ENCODE data around the gene OR10A3. TPM values are rescaled to one million over a fixed set of nuclear protein-coding genes. Genes with fewer than 3 reads are reported as not detected.
"Not testable (repeated sequence)": the region's sequence is repeated elsewhere in the genome, so short reads cannot be mapped to it uniquely, and the experiment has no call there.

The OR10A3 gene
- polyA plus RNA-seq, result 0.04 TPM
- long read RNA-seq, donor 1, result 0 reads
- long read RNA-seq, donor 2, result 0 reads
- long read RNA-seq, donor 3, result 0 reads
- long read RNA-seq, donor 4, result 0 reads
- long read RNA-seq, donor 5, result 0 reads
- long read RNA-seq, donor 6, result 0 reads
- long read RNA-seq, donor 7, result 0 reads
- long read RNA-seq, donor 8, partial matches to known transcripts, result 0 of 1 reads
- long read RNA-seq, donor 8, other reads (novel, unspliced or antisense), result 0 of 1 reads
- long read RNA-seq, donor 9, result 0 reads
- long read RNA-seq, donor 10, result 0 reads
- long read RNA-seq, donor 11, result 0 reads

GRCh38 chr11:7941608-7942007 is at the start of gene OR10A3:
OR10A3 (minus strand) TSS chr11:7941708; CDS start chr11:7939520, 2,188 bp downstream.
- H3K4me3 ChIP-seq (ENCODE audit: low read length), result no peak within 1 kb of the TSS
- H3K4me1 ChIP-seq (ENCODE audit: control insufficient read depth, insufficient read depth, low read length), result no peaks in the 10 kb centered on the region
- no peak for DNase-seq
- no CpG with 5 or more reads among the region's 2 CpGs for WGBS (ENCODE audit: insufficient coverage, low lambda C conversion rate)
- no peaks in the 10 kb centered on the region for H3K27me3 ChIP-seq (ENCODE audit: control insufficient read depth, insufficient read depth, low read length)
- no peak within 1 kb of the TSS for H3K27ac ChIP-seq (ENCODE audit: low read length)
- no peaks in the 10 kb centered on the region for H3K36me3 ChIP-seq (ENCODE audit: control insufficient read depth, insufficient read depth, low read length)
- H3K9me3 ChIP-seq (ENCODE audit: control insufficient read depth, low read depth, low read length), result peaks cover 7% of the 10 kb centered on the region

- DNase-seq; H3K27me3 ChIP-seq (ENCODE audit: control insufficient read depth, insufficient read depth, low read length); H3K27ac ChIP-seq (ENCODE audit: low read length); H3K9me3 ChIP-seq (ENCODE audit: control insufficient read depth, low read depth, low read length): not testable (repeated sequence)
- Histone ChIP-seq H3K4me1 (ENCODE audit: control insufficient read depth, insufficient read depth, low read length) (peaks cover 12% of the 10 kb centered on the region), H3K36me3 (ENCODE audit: control insufficient read depth, insufficient read depth, low read length) (peaks cover 18% of the 10 kb centered on the region), H3K4me3 (ENCODE audit: low read length) (peak overlapping the region; percentile 54)
- 0% methylated on average over 1 of the region's 13 CpGs for WGBS (ENCODE audit: insufficient coverage, low lambda C conversion rate)
These were observed 46.0 kb upstream of the OR10A3 start for GRCh38 chr11:7987560-7987883.

GRCh38 chr11:7986768-7987559 is 45.5 kb upstream of the OR10A3 start, which contains the start of gene EIF3F:
EIF3F (plus strand) TSS chr11:7987337; CDS start chr11:7987353, 16 bp downstream.
- Histone ChIP-seq H3K27ac (ENCODE audit: low read length) (no peak within 1 kb of the TSS), H3K36me3 (ENCODE audit: control insufficient read depth, insufficient read depth, low read length) (peaks cover 12% of the 10 kb centered on the region), H3K9me3 (ENCODE audit: control insufficient read depth, low read depth, low read length) (no peaks in the 10 kb centered on the region), H3K27me3 (ENCODE audit: control insufficient read depth, insufficient read depth, low read length) (no peaks in the 10 kb centered on the region), H3K4me1 (ENCODE audit: control insufficient read depth, insufficient read depth, low read length) (peaks cover 12% of the 10 kb centered on the region), H3K4me3 (ENCODE audit: low read length) (peak within 1 kb of the TSS; percentile 54)
- no CpG with 5 or more reads among the region's 47 CpGs for WGBS (ENCODE audit: insufficient coverage, low lambda C conversion rate)
- peak; percentile 98 to 99 for DNase-seq

GRCh38 chr11:7983832-7984590 is 42.5 kb upstream of the OR10A3 start:
- Histone ChIP-seq H3K27ac (ENCODE audit: low read length) (no peak overlapping the region), H3K36me3 (ENCODE audit: control insufficient read depth, insufficient read depth, low read length) (peaks cover 2% of the 10 kb centered on the region), H3K4me3 (ENCODE audit: low read length) (no peak overlapping the region), H3K9me3 (ENCODE audit: control insufficient read depth, low read depth, low read length) (no peaks in the 10 kb centered on the region), H3K4me1 (ENCODE audit: control insufficient read depth, insufficient read depth, low read length) (peaks cover 12% of the 10 kb centered on the region), H3K27me3 (ENCODE audit: control insufficient read depth, insufficient read depth, low read length) (no peaks in the 10 kb centered on the region)
- no peak for DNase-seq
- no CpG with 5 or more reads among the region's 7 CpGs for WGBS (ENCODE audit: insufficient coverage, low lambda C conversion rate)

- Histone ChIP-seq H3K27ac (ENCODE audit: low read length) (no peak overlapping the region), H3K36me3 (ENCODE audit: control insufficient read depth, insufficient read depth, low read length) (no peaks in the 10 kb centered on the region), H3K27me3 (ENCODE audit: control insufficient read depth, insufficient read depth, low read length) (no peaks in the 10 kb centered on the region), H3K4me3 (ENCODE audit: low read length) (no peak overlapping the region), H3K9me3 (ENCODE audit: control insufficient read depth, low read depth, low read length) (no peaks in the 10 kb centered on the region), H3K4me1 (ENCODE audit: control insufficient read depth, insufficient read depth, low read length) (peaks cover 3% of the 10 kb centered on the region)
- WGBS (ENCODE audit: insufficient coverage, low lambda C conversion rate), result no CpG with 5 or more reads among the region's 1 CpG
- no peak for DNase-seq
These were observed 41.1 kb upstream of the OR10A3 start for GRCh38 chr11:7982582-7983119.

- Histone ChIP-seq H3K27ac (ENCODE audit: low read length) (no peak overlapping the region), H3K9me3 (ENCODE audit: control insufficient read depth, low read depth, low read length) (no peaks in the 10 kb centered on the region), H3K4me1 (ENCODE audit: control insufficient read depth, insufficient read depth, low read length) (peaks cover 2% of the 10 kb centered on the region), H3K4me3 (ENCODE audit: low read length) (no peak overlapping the region), H3K27me3 (ENCODE audit: control insufficient read depth, insufficient read depth, low read length) (no peaks in the 10 kb centered on the region), H3K36me3 (ENCODE audit: control insufficient read depth, insufficient read depth, low read length) (no peaks in the 10 kb centered on the region)
- no peak for DNase-seq
- no CpG with 5 or more reads among the region's 1 CpG for WGBS (ENCODE audit: insufficient coverage, low lambda C conversion rate)
These were observed 40.2 kb upstream of the OR10A3 start for GRCh38 chr11:7981619-7982157.

- Histone ChIP-seq H3K4me1 (ENCODE audit: control insufficient read depth, insufficient read depth, low read length) (no peaks in the 10 kb centered on the region), H3K27ac (ENCODE audit: low read length) (no peak overlapping the region), H3K27me3 (ENCODE audit: control insufficient read depth, insufficient read depth, low read length) (no peaks in the 10 kb centered on the region), H3K36me3 (ENCODE audit: control insufficient read depth, insufficient read depth, low read length) (no peaks in the 10 kb centered on the region), H3K9me3 (ENCODE audit: control insufficient read depth, low read depth, low read length) (no peaks in the 10 kb centered on the region), H3K4me3 (ENCODE audit: low read length) (no peak overlapping the region)
- WGBS (ENCODE audit: insufficient coverage, low lambda C conversion rate), result 70% methylated on average over 5 of the region's 5 CpGs
- no peak for DNase-seq
These were observed 35.9 kb upstream of the OR10A3 start for GRCh38 chr11:7977232-7977917.

GRCh38 chr11:7974668-7975067 is 33.2 kb upstream of the OR10A3 start:
- Histone ChIP-seq H3K4me3 (ENCODE audit: low read length) (no peak overlapping the region), H3K9me3 (ENCODE audit: control insufficient read depth, low read depth, low read length) (no peaks in the 10 kb centered on the region), H3K27ac (ENCODE audit: low read length) (no peak overlapping the region), H3K27me3 (ENCODE audit: control insufficient read depth, insufficient read depth, low read length) (peaks cover 4% of the 10 kb centered on the region), H3K4me1 (ENCODE audit: control insufficient read depth, insufficient read depth, low read length) (no peaks in the 10 kb centered on the region), H3K36me3 (ENCODE audit: control insufficient read depth, insufficient read depth, low read length) (no peaks in the 10 kb centered on the region)
- no CpG with 5 or more reads among the region's 2 CpGs for whole genome bisulfite sequencing (ENCODE audit: insufficient coverage, low lambda C conversion rate)
- DNase-seq, result no peak

GRCh38 chr11:7973011-7973410 is 31.5 kb upstream of the OR10A3 start:
- H3K36me3 ChIP-seq (ENCODE audit: control insufficient read depth, insufficient read depth, low read length), result no peaks in the 10 kb centered on the region
- DNase-seq, result no peak
- 91% methylated on average over 4 of the region's 5 CpGs for WGBS (ENCODE audit: insufficient coverage, low lambda C conversion rate)

More at GRCh38 chr11:7973011-7973410, 31.5 kb upstream of the OR10A3 start:
- no peaks in the 10 kb centered on the region for H3K9me3 ChIP-seq (ENCODE audit: control insufficient read depth, low read depth, low read length)
- no peaks in the 10 kb centered on the region for H3K4me1 ChIP-seq (ENCODE audit: control insufficient read depth, insufficient read depth, low read length)
- H3K4me3 ChIP-seq (ENCODE audit: low read length), result no peak overlapping the region
- H3K27ac ChIP-seq (ENCODE audit: low read length), result no peak overlapping the region
- H3K27me3 ChIP-seq (ENCODE audit: control insufficient read depth, insufficient read depth, low read length), result peaks cover 4% of the 10 kb centered on the region
